Right cardiac atrium (tissue), 5 donors: Measurements from ENCODE around the gene KIAA0753. TPM values are rescaled to one million over a fixed set of nuclear protein-coding genes. Genes with fewer than 3 reads are reported as not detected.

Experiments used
- ATAC-seq, 2 donors: fragments of 200-7000 bp; cut with Tn5 transposase; one replicate each; pipeline versions ENCODE4 v1.8.0 to v1.9.1; 2020; ENCODE audit warnings: moderate library complexity in 2 of 2, mild to moderate bottlenecking in 1 of 2
- DNase-seq, 3 donors: peaks; one replicate each; pipeline ENCODE4 v3.0.0-alpha.2; 2020
- H3K27ac ChIP-seq: one replicate; pipeline ENCODE4 v1.5.1; 2013; ENCODE audit warnings: mild to moderate bottlenecking, low read length, control low read depth, moderate library complexity
- H3K27me3 ChIP-seq: one replicate; pipeline ENCODE4 v1.6.1; 2013; ENCODE audit not compliant: control insufficient read depth, insufficient read depth
- H3K4me1 ChIP-seq: one replicate; pipeline ENCODE4 v1.6.1; 2013; ENCODE audit warnings: low read length; ENCODE audit not compliant: control insufficient read depth, insufficient read depth
- H3K4me3 ChIP-seq: one replicate; pipeline ENCODE4 v1.5.1; 2013; ENCODE audit warnings: low read length, control low read depth
- H3K9me3 ChIP-seq: one replicate; pipeline ENCODE4 v1.6.1; 2013; ENCODE audit warnings: low read length; ENCODE audit not compliant: control insufficient read depth
- WGBS: extraction: QIAGEN DNeasy Blood & Tissue Kit; methylation state at CpG from one replicate; pipeline ENCODE4 v1.1.7; 2013; 5-methylcytosine and 5-hydroxymethylcytosine counted together
- intact Hi-C, 4 donors: fragments of 100-400 bp; cut with DNase I; formaldehyde crosslinking; loops; one replicate each; pipeline versions ENCODE4 v1.11.0 to v1.14.0; 2022 to 2023
- polyA plus RNA-seq: library from polyadenylated mRNA; stranded (reverse); fragments of 200-250 nt; gene quantifications from one replicate; pipeline ENCODE4 v1.2.3, GENCODE V29; 2013
- total RNA-seq, 4 donors: library from RNA; stranded (reverse); fragmentation: NEBNext Ultra II Directional; extraction: Animal tissue kit (Norgen Biotek cat#: 25700); gene quantifications; one replicate each; pipeline ENCODE4 v1.2.1, GENCODE V29; 2021
- donor health status: healthy with polysubstance abuse.
- donor health status: DM: no; HTN: yes; CAD: no.
- donor health status: DM: no; HTN: no; CAD: no.
- donor health status: DM: no; HTN: yes; CAD: no; lungs with severe emphysema.
- donor health status: DM: yes; HTN: yes; CAD: no.

The KIAA0753 gene
- total and polyA plus RNA-seq, 5 donors, result 2.9 to 9.0 (median 6.3) TPM

DNA sequence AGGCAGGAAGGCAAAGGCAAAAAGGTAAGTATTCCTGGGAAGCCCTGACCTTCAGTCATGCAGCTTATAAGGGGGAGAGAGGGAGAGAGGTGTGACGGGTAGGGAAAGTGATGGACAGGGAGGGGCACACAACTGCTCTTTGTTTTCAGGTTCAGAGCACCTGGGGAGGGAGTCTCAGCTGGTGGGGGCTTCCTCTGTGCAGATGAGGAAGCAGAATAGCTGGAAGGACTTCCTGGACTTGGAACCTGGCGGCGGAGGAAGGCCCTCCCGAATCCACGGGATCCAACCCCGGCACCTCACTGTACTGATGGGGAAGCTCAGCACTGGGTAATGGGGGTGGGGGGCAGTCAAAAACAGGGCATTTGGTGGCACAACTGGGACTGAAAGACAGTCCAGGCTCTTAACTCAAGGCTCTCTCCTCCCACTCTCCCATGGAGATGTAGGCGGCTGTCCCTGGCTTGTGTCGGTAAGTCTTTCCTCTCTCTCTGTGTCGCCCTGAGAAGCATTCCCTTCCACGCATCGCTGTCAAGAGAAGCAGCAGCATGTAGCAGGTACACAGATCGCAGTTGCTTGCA lies 72.2 kb downstream of the KIAA0753 start:
- H3K4me3 ChIP-seq, result no peak overlapping the region
- no peak for DNase-seq
- H3K27ac ChIP-seq, result no peak overlapping the region
- 80% methylated on average over 12 of the region's 12 CpGs for WGBS
- intact Hi-C loops, result no loop called here
- H3K4me1 ChIP-seq, result no peaks in the 10 kb centered on the region
- no peak for ATAC-seq
- H3K9me3 ChIP-seq, result no peaks in the 10 kb centered on the region
- no peaks in the 10 kb centered on the region for H3K27me3 ChIP-seq

DNA sequence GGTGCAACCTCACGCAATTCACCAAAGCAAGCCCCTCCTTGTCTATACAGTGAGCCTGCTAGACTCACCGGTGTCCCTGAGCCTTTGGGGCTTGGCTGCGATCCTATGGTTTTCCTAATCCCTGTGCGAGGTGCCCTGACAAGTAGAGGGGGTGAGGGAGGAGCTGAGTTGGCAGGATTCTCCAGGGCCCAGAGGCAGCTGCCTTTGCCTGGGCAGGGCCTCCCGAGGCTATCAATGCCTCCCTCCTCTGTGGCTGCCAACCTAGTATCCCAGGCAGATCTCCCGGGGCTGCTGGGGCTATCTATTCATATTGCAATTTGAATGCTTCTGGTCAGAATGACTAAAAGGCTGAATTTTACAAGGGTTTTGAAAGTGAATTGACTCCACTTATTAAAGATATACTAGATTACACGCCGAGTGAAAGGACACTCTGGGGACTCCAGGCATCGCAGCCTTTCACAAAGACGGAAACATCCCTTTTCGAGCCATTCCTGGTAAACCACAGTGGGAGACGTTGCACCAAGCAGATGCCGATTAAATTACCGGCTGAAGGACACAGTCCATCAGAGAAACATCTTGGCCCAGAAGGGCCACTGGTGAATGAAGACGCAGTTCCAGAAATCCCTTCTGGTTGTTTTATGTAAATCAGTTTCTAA lies 72.9 kb downstream of the KIAA0753 start:
- DNase-seq, result no peak
- no peak overlapping the region for H3K27ac ChIP-seq
- no peaks in the 10 kb centered on the region for H3K9me3 ChIP-seq
- no peak overlapping the region for H3K4me3 ChIP-seq
- H3K27me3 ChIP-seq, result no peaks in the 10 kb centered on the region
- WGBS, result 61% methylated on average over 15 of the region's 15 CpGs
- H3K4me1 ChIP-seq, result no peaks in the 10 kb centered on the region
- intact Hi-C loops, result no loop called here
- ATAC-seq, result peak; percentile 31

DNA sequence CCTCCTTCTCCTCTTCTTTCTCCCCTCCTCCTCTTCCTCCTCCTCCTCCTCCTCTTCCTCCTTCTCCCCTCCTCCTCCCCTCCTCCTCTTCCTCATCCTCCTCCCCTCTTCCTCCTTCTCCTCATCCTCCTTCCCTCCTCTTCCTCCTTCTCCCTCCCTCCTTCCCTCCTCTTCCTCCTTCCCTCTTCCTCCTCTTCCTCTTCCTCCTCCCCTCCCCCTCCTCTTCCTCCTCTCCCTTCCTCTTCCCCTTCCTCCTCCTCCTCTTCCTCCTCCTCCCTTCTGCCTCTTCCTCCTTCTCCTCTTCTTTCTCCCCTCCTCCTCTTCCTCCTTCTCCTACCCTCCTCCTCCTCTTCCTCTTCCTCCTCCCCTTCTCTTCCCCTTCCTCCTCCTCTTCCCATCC lies 79.1 kb downstream of the KIAA0753 start:
- no peak overlapping the region for H3K27ac ChIP-seq
- H3K4me1 ChIP-seq, result no peaks in the 10 kb centered on the region
- no peaks in the 10 kb centered on the region for H3K27me3 ChIP-seq
- ATAC-seq (no peak), DNase-seq (no peak)
- intact Hi-C loops, result no loop called here
- no peaks in the 10 kb centered on the region for H3K9me3 ChIP-seq
- no peak overlapping the region for H3K4me3 ChIP-seq

DNA sequence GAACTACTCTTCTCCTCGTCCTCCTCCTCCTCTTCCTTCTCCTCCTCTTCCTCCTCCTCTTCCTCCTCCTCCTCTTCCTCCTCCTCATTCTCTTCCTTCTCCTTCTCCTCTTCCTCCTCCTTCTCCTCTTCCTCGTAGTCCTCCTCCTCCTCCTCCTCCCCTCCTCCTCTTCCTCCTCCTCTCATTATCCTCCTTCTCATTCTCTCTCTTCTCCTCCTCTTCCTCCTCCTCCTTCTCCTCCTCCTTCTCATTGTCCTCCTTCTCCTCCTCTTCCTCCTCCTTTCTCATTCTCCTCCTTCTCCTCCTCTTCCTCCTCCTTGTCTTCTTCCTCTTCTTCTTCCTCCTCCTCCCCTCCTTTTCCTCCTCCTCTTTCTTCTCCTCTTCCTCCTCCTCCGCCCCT lies 80.0 kb downstream of the KIAA0753 start:
- no peak overlapping the region for H3K27ac ChIP-seq
- 83% methylated on average over 3 of the region's 3 CpGs for WGBS

DNA sequence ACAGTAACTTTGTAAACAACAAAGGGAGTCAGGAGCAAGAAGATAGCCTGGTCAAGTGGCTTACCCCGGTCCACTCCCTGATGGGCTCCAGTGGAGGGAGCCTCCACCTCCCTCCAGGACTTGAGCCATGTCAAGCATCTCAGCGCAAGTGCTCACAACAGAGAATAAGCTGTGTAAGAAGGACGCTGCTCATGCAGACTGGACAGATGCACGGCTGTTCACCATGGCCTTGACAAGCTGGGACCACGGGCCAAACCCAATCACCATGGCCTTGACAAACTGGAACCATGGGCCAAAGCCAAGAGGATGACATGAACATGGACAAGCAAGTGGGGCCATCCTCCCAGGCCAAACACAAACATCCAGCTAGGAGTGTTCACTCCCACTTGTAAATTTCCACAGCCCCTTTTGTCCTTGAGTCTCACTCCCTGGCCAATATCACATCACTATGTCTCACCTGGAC lies 80.7 kb downstream of the KIAA0753 start:
- no peak for DNase-seq
- ATAC-seq, result no peak
- no peak overlapping the region for H3K4me3 ChIP-seq
- H3K27ac ChIP-seq, result no peak overlapping the region
- H3K27me3 ChIP-seq, result no peaks in the 10 kb centered on the region
- intact Hi-C loops, result loop anchor here in 1 of 4 donors (10.0 kb wide), 1 partner anchor 85 kb away; no protein-coding TSS in a partner anchor
- 95% methylated on average over 5 of the region's 5 CpGs for WGBS
- H3K9me3 ChIP-seq, result no peaks in the 10 kb centered on the region
- no peaks in the 10 kb centered on the region for H3K4me1 ChIP-seq

More for the DNA sequence above, 80.0 kb downstream of the KIAA0753 start:
- Histone ChIP-seq H3K27me3 (no peaks in the 10 kb centered on the region), H3K4me1 (no peaks in the 10 kb centered on the region), H3K9me3 (no peaks in the 10 kb centered on the region), H3K4me3 (no peak overlapping the region)
- DNase-seq, result no peak
- no peak for ATAC-seq
- intact Hi-C loops, result no loop called here

DNA sequence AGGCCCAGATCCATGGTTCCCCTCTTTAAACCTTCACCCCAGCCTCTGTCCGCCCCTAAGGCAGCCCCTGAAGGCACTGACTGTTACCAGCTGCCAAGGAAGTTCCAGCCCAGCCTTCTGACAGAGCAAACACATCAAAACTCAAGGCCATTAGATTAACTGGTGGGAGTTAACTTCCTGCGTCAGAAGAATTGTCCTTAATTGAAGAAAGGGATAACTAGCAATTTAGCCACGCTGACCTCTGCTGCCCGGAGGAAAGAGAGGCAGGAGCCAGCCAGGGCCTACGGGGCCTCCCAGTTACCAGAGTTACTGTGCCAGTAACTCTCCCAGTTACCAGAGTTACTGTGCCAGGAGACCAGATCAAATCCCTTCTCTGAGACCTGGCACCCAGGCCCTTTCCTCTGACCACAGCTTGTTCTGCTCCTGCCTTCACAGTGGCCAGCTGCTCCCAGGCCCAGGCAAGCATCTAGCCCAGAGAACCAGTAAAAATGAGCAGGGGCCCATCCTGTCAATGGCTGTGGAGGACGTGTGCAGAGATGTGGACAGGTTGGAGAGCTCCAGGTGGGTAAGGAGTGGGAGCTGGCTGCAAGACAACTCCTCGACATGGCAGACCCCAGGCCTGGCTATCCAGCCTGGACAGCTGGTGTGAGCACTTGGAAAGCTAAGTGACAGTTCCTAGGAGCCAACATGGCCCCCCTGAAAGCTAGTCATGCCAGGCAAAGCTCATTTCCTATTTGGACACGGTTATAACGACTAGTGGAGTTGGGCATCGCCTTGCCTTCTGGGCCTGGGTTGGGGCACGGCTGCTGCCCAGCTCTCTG lies 81.4 kb downstream of the KIAA0753 start:
- peak in 1 of 2 donors; percentile 63 for ATAC-seq
- no peak for DNase-seq
- intact Hi-C loops, result loop anchor here in 1 of 4 donors (10.0 kb wide), 1 partner anchor 84 kb away; no protein-coding TSS in a partner anchor
- H3K9me3 ChIP-seq, result no peaks in the 10 kb centered on the region
- no peak overlapping the region for H3K4me3 ChIP-seq
- WGBS, result 64% methylated on average over 11 of the region's 11 CpGs
- H3K4me1 ChIP-seq, result no peaks in the 10 kb centered on the region
- no peak overlapping the region for H3K27ac ChIP-seq
- no peaks in the 10 kb centered on the region for H3K27me3 ChIP-seq

DNA sequence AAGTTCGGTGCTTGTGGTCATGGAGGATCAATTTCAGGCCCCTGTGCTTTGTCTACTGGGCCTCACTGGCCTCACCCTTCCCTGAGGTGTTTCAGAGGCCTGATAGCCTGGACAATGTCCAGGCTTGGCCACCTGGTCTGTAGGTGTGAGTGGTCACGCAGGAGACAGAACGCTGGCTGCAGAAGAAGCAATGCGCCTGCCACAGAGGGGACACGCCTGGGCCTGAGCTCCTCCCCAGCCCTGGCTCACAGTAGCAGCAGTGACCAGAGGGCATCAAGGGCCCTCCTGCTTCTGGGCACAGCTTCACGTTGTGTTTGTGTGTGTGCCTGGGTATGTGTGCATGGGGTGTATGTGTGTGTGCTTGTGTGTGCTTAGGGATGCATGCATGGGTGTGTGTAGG lies 82.2 kb downstream of the KIAA0753 start:
- intact Hi-C loops, result loop anchor here in 1 of 4 donors (10.0 kb wide), 1 partner anchor 83 kb away; no protein-coding TSS in a partner anchor
- no peaks in the 10 kb centered on the region for H3K9me3 ChIP-seq
- DNase-seq (no peak), ATAC-seq (no peak)
- no peaks in the 10 kb centered on the region for H3K4me1 ChIP-seq
- no peaks in the 10 kb centered on the region for H3K27me3 ChIP-seq
- H3K4me3 ChIP-seq, result no peak overlapping the region
- no peak overlapping the region for H3K27ac ChIP-seq
- WGBS, result 93% methylated on average over 6 of the region's 6 CpGs

DNA sequence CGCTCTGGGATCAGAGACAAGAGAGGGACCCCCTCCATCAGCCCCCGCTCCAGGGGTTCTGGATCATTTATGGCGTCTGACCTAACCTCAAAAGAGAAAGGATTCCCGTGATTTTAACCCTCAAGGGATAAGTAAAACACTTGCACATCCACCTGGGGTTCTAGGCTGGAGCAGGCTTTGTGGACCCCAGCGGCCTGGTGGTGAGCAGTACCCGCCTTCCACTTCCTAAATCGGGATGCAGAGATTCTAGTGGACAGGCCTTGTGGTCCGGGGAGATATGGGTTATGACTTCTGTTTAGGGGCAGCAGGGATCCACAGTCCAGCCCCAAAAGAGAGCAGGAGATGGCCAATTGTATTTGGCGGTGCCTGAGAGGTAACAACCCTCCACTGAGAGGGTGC lies 83.5 kb downstream of the KIAA0753 start:
- Histone ChIP-seq H3K27me3 (no peaks in the 10 kb centered on the region), H3K9me3 (no peaks in the 10 kb centered on the region), H3K4me1 (no peaks in the 10 kb centered on the region), H3K4me3 (no peak overlapping the region), H3K27ac (no peak overlapping the region)
- intact Hi-C loops, result loop anchor here in 1 of 4 donors (10.0 kb wide), 1 partner anchor 82 kb away; no protein-coding TSS in a partner anchor
- WGBS, result 61% methylated on average over 9 of the region's 9 CpGs
- ATAC-seq (no peak), DNase-seq (no peak)

DNA sequence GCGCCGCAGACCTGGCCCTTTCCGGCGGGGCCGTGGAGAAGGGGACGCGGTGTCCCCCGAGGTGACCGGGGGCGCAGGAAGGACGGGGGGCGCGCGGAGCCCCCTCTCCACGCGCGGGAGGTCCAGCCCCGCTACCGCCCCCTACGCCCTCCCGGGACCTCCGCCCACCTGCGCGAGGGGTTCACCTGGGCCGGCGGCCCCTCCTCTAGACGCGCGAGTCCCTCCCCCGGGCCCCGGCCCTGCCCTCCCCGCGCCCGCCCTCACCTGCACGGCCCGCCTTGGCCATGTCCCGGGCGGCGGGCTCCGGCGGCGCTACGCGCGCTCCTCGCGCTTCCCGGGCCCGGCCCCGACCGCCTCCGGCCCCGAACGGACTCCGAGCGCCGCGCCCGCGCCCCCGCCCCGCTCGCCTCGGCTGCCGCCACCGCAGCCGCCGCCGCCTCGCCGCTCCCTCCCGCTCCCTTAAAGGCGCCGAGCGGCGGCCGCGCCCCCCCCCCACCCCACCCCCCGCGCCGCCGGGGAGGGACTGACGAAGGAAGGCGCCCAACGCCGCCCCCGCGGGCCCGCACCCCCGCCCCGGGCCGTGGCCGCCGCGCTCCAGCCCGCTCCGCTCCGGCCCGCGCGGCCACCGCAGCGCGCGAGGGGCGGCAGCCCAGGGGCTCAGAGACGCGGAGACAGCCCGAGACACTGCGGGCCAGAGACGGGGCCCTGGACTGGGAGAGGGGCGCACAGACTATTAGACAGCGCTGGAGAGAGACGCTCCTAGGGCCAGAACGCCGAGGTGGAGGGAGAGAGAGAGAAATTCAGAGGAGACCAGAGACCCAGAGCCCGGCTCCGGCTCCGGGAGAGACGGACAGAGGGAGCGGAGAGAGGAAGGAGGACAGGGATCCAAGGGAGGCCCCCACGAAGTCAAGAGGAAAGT lies 84.1 kb downstream of the KIAA0753 start, which contains the start of gene PITPNM3:
PITPNM3 (minus strand) TSS at position 435 of the 919 bp plus-strand sequence; CDS start at position 286, 149 bp downstream.
- peak within 1 kb of the TSS; percentile 76 for H3K4me3 ChIP-seq
- no peaks in the 10 kb centered on the region for H3K9me3 ChIP-seq
- intact Hi-C loops, result loop anchor here in 1 of 4 donors (10.0 kb wide), 1 partner anchor 82 kb away; no protein-coding TSS in a partner anchor
- no peaks in the 10 kb centered on the region for H3K27me3 ChIP-seq
- DNase-seq, result peak in 1 of 3 donors; percentile 55
- peak in 1 of 2 donors; percentile 25 for ATAC-seq
- no peaks in the 10 kb centered on the region for H3K4me1 ChIP-seq
- no peak within 1 kb of the TSS for H3K27ac ChIP-seq
- WGBS, result 1% methylated on average over 122 of the region's 122 CpGs
